ENCODE measurements around the gene B4GALT6. TPM values are rescaled to one million over a fixed set of nuclear protein-coding genes. Genes with fewer than 3 reads are reported as not detected.

The B4GALT6 gene
- total RNA-seq, 1 donor from 2014 or later: 12.2 TPM

- no peak for DNase-seq (ENCODE audit: low spot score)
- Mint-ChIP-seq H3K36me3 (ENCODE audit: low read depth) (no peaks in the 10 kb centered on the region), H3K4me3 (ENCODE audit: unreplicated experiment) (no peak overlapping the region), H3K9me3 (ENCODE audit: low read depth) (no peaks in the 10 kb centered on the region), H3K27me3 (ENCODE audit: low read depth) (no peaks in the 10 kb centered on the region), H3K27ac (ENCODE audit: unreplicated experiment) (no peak overlapping the region), H3K4me1 (ENCODE audit: low read depth) (no peaks in the 10 kb centered on the region)
- TF ChIP-seq CTCF (IDR thresholded peaks at IDR 0.05): no peak
These were observed 110.0 kb downstream of the B4GALT6 start for GRCh38 chr18:31574359-31574758.

Other genes with a start within 250 kb of the B4GALT6 start
- not detected in 3 replicates for gene DSG3, start 236.8 kb downstream of the B4GALT6 start, total RNA-seq
- 16.1 to 45.0 TPM (median 43.7 TPM) in 3 replicates for gene DSG2, start 186.4 kb downstream of the B4GALT6 start, total RNA-seq
- gene TTR, start 92.7 kb downstream of the B4GALT6 start, total RNA-seq: not detected in 3 replicates
- gene SLC25A52, start 76.3 kb upstream of the B4GALT6 start, total RNA-seq: 0.20 to 0.53 TPM in 2 of 3 replicates, not detected in the other